Ascending aorta (tissue), 2 donors: ENCODE data around the gene CLIP2. TPM values are rescaled to one million over a fixed set of nuclear protein-coding genes. Genes with fewer than 3 reads are reported as not detected.
"Not testable (repeated sequence)": the region's sequence is repeated elsewhere in the genome, so short reads cannot be mapped to it uniquely, and the experiment has no call there.

Source experiments
- DNase-seq, 2 donors: peaks; one replicate each; pipeline ENCODE4 v3.0.0-alpha.2; 2019; ENCODE audit warnings: low spot score in 2 of 2
- H3K27ac ChIP-seq, 2 donors: fragments of 200-600 bp; sonication (generic); one replicate each; pipeline ENCODE4 v1.5.1; 2016 to 2017; ENCODE audit warnings: mild to moderate bottlenecking in 1 of 2
- H3K27me3 ChIP-seq: fragments of 200-600 bp; sonication (generic); one replicate; pipeline ENCODE4 v1.5.1; 2017
- H3K36me3 ChIP-seq, 2 donors: fragments of 200-600 bp; sonication (generic); one replicate each; pipeline ENCODE4 v1.5.1; 2016
- H3K4me1 ChIP-seq, 2 donors: fragments of 200-600 bp; sonication (generic); one replicate each; pipeline ENCODE4 v1.5.1; 2016 to 2017; ENCODE audit warnings: mild to moderate bottlenecking in 1 of 2
- H3K4me3 ChIP-seq, 2 donors: fragments of 200-600 bp; sonication (generic); one replicate each; pipeline ENCODE4 v1.5.1; 2016 to 2017; ENCODE audit warnings: mild to moderate bottlenecking in 1 of 2
- H3K9me3 ChIP-seq, 2 donors: fragments of 200-600 bp; sonication (generic); one replicate each; pipeline ENCODE4 v1.5.1; 2016
- CTCF ChIP-seq, 3 experiments: fragments of 200-600 bp in 2 of 3; fragments of 450-650 bp in 1 of 3; sonication (generic) in 2 of 3; IDR thresholded peaks; one replicate each; pipeline ENCODE4 v1.5.1; 2016 to 2019; ENCODE audit warnings: antibody characterized with exemption in 3 of 3, mild to moderate bottlenecking in 1 of 3, moderate library complexity in 1 of 3
- intact Hi-C: fragments of 100-400 bp; cut with DNase I; formaldehyde crosslinking; loops from one replicate; pipeline ENCODE4 v1.15.1; 2023
- total RNA-seq: library from RNA; depleted of rRNA; stranded (reverse); fragments of >200 nt; gene quantifications from one replicate; pipeline ENCODE4 v1.1.0, GENCODE V29; 2016

Gene CLIP2
- total RNA-seq, 1 donor from 2014 or later, result 50.2 TPM

DNA sequence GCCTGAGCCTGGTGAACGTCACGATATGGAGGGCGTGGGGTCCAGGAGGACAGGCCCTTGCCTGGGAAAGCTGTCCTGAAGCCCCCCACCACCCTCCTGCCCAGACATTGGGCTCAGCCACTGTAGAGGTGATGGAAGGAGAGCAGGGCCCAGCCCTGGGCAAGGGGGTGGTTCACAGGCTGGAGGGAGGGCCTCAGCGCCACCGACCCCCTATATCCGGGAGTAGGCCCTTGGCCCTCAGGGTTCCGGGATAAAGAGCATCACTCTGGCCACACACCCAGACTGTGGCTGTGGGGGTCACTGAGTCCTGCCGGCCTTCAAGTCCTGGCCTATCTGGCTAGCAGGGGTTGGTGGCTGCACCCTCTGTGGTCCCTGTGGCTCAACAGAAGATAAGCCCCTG is 109.2 kb downstream of the CLIP2 start:
- TF ChIP-seq CTCF (IDR thresholded peaks at IDR 0.05), result no peak
- H3K36me3 ChIP-seq, result peaks cover 47 to 65% of the 10 kb centered on the region in 2 donors
- H3K27ac ChIP-seq, result no peak overlapping the region
- intact Hi-C loops, result no loop called here
- H3K4me3 ChIP-seq, result no peak overlapping the region
- H3K9me3 ChIP-seq, result no peaks in the 10 kb centered on the region
- no peaks in the 10 kb centered on the region for H3K27me3 ChIP-seq
- H3K4me1 ChIP-seq, result peaks cover 0 to 2% of the 10 kb centered on the region in 2 donors
- DNase-seq, result peak in 1 of 2 donors; percentile 48

DNA sequence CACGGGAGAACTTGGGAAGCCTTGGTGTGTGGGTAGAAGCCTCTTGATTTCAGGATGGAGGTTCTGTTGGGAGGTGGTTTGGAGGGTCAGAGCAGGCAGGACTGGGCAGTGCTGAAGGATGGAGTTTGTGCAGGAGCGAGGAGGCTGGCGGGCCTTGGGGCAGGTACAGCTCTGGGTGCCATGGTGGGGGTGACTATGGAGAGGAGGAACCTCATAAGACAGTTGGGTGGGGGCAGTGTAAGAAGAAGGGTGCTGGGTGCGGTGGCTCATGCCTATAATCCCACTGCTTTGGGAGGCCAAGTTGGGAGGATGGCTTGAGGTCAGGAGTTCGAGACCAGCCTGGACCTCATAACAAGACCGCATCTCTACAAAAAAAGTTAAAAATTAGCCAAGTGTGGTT is 109.8 kb downstream of the CLIP2 start:
- intact Hi-C loops, result no loop called here
- no peak overlapping the region for H3K27ac ChIP-seq
- H3K4me1 ChIP-seq, result no peaks in the 10 kb centered on the region
- no peak for TF ChIP-seq CTCF (IDR thresholded peaks at IDR 0.05)
- DNase-seq, result peak in 1 of 2 donors; percentile 40
- H3K4me3 ChIP-seq, result no peak overlapping the region
- no peaks in the 10 kb centered on the region for H3K27me3 ChIP-seq
- peaks cover 53 to 71% of the 10 kb centered on the region in 2 donors for H3K36me3 ChIP-seq
- no peaks in the 10 kb centered on the region for H3K9me3 ChIP-seq

- Histone ChIP-seq H3K27me3 (no peaks in the 10 kb centered on the region), H3K4me1 (no peaks in the 10 kb centered on the region), H3K27ac (no peak overlapping the region), H3K36me3 (peaks cover 59 to 76% of the 10 kb centered on the region in 2 donors), H3K9me3 (no peaks in the 10 kb centered on the region), H3K4me3 (no peak overlapping the region)
- DNase-seq, result peak in 1 of 2 donors; percentile 52
- intact Hi-C loops, result loop anchor here (2.0 to 5.0 kb wide), 2 partner anchors 196 to 533 kb away; no protein-coding TSS in a partner anchor
- no peak for TF ChIP-seq CTCF (IDR thresholded peaks at IDR 0.05)
These were observed 111.4 kb downstream of the CLIP2 start for GRCh38 chr7:74400420-74401136.

DNA sequence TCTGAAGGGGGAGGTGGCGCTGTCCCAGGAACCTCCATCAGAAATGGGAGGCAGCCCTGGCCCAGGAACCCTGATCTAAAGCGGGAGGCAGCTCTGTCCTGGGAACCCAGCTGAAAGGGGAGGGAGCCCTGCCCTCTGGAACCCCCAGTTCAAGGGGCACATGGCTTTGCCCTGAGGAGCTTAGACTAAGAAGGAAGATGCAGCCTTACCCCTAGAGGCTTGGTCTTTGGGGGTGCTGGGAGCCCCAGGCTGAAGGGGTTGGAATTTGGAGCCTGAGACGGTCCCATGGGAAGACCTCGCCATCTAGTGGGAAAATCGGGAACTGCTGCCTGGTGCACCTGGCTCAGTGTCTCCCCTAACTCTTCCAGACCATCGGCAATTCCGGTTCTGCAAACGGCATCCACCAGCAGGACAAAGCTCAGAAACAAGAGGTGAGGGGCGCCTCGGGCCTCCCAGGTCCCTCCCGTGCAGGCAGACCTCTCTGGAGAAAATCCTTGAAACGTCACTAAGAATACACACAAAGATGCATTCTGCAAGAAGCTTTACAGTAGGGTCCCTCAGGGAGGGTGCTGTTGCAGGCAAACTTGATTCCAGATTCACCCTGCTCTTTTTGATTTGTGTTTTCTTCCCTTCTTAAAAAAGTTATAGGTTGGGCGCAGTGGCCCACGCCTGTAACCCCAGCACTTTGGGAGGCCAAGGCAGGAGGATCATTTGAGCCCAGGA is 112.1 kb downstream of the CLIP2 start:
- no peaks in the 10 kb centered on the region for H3K9me3 ChIP-seq
- H3K4me3 ChIP-seq, result no peak overlapping the region
- DNase-seq, result peak in 1 of 2 donors; percentile 82
- H3K36me3 ChIP-seq, result peaks cover 55 to 69% of the 10 kb centered on the region in 2 donors
- intact Hi-C loops, result loop anchor here (2.0 to 5.0 kb wide), 2 partner anchors 196 to 534 kb away; no protein-coding TSS in a partner anchor
- H3K27me3 ChIP-seq, result no peaks in the 10 kb centered on the region
- H3K4me1 ChIP-seq, result no peaks in the 10 kb centered on the region
- TF ChIP-seq CTCF (IDR thresholded peaks at IDR 0.05), result peak; percentile 91 to 98 (median 97)
- no peak overlapping the region for H3K27ac ChIP-seq

- H3K4me3 ChIP-seq, H3K9me3 ChIP-seq, H3K27me3 ChIP-seq, H3K27ac ChIP-seq, H3K4me1 ChIP-seq: not testable (repeated sequence)
- H3K36me3 ChIP-seq, result peaks cover 42 to 57% of the 10 kb centered on the region in 2 donors
- DNase-seq, result peak in 1 of 2 donors; percentile 53
- intact Hi-C loops, result loop anchor here (5.0 kb wide), 1 partner anchor 535 kb away; no protein-coding TSS in a partner anchor
These were observed 113.5 kb downstream of the CLIP2 start for GRCh38 chr7:74402668-74403067.
